H1 (cell line): Measurements from ENCODE around the gene SRSF12. TPM values are rescaled to one million over a fixed set of nuclear protein-coding genes. Genes with fewer than 3 reads are reported as not detected.

Source experiments
- CTCF ChIA-PET: fragments of 300-600 bp; sonication (Branson Sonifier 250); formaldehyde crosslinking; loops from one replicate; lab custom pipeline; 2021; ENCODE audit not compliant: partially characterized antibody; lab: Charles Lee
- POLR2A ChIA-PET: fragments of 300-600 bp; sonication (Branson Sonifier 250); formaldehyde crosslinking; loops from one replicate; lab custom pipeline; 2021; ENCODE audit warnings: inconsistent platforms; ENCODE audit not compliant: partially characterized antibody; lab: Charles Lee
- DNase-seq, 2 experiments: peaks; one replicate each; pipeline versions ENCODE4 v3.0.0 to v3.0.0-alpha.2; 2010 to 2022; ENCODE audit warnings: low spot score in 2 of 2, low read depth in 1 of 2, mixed read lengths in 1 of 2
- FAIRE-seq: peaks from 2 replicates; lab custom pipeline; 2011; peaks lifted over from hg19 to GRCh38; lab: Jason Lieb, UNC
- H2AFZ ChIP-seq: 2 replicates; pipeline ENCODE4 v1.8.1; 2012; ENCODE audit warnings: low read length, inconsistent platforms
- H2AK5ac ChIP-seq: 2 replicates; pipeline ENCODE4 v1.6.1; 2013; ENCODE audit warnings: low read depth, low read length
- H2BK120ac ChIP-seq: replicated peaks from 2 replicates; pipeline ENCODE3; 2013; ENCODE audit warnings: low read depth, low read length, inconsistent platforms
- H2BK12ac ChIP-seq: 2 replicates; pipeline ENCODE4 v1.6.1; 2013; ENCODE audit warnings: low read depth, low read length
- H2BK15ac ChIP-seq: 2 replicates; pipeline ENCODE4 v1.6.1; 2013; ENCODE audit warnings: low read length
- H2BK20ac ChIP-seq: 2 replicates; pipeline ENCODE4 v1.6.1; 2013; ENCODE audit warnings: low read length
- H2BK5ac ChIP-seq: 2 replicates; pipeline ENCODE4 v1.6.1; 2013; ENCODE audit warnings: low read depth, low read length
- H3K14ac ChIP-seq: 2 replicates; pipeline ENCODE4 v1.6.1; 2013; ENCODE audit warnings: inconsistent platforms; ENCODE audit not compliant: insufficient read length
- H3K18ac ChIP-seq: 2 replicates; pipeline ENCODE4 v1.6.1; 2013; ENCODE audit warnings: low read length; ENCODE audit errors: extremely low read depth
- H3K23ac ChIP-seq: 2 replicates; pipeline ENCODE4 v1.6.1; 2013; ENCODE audit warnings: inconsistent platforms; ENCODE audit not compliant: insufficient read length
- H3K23me2 ChIP-seq: 2 replicates; pipeline ENCODE4 v1.6.1; 2013; ENCODE audit warnings: low read depth, low read length
- H3K27ac ChIP-seq: 2 replicates; pipeline ENCODE4 v1.6.1; 2011; ENCODE audit warnings: low read depth, low read length, inconsistent platforms
- H3K27me3 ChIP-seq, 4 experiments: replicated peaks in 1 of 4; 1 replicate in 1 of 4; 2 replicates in 3 of 4; pipeline versions ENCODE4 v1.6.1 to v1.8.1; 2011 to 2013; ENCODE audit warnings: low read length in 3 of 4, mild to moderate bottlenecking in 3 of 4, inconsistent platforms in 2 of 4, mixed read lengths in 2 of 4, moderate library complexity in 1 of 4; ENCODE audit not compliant: control insufficient read depth in 3 of 4, insufficient read depth in 3 of 4; ENCODE audit errors: extremely low read depth in 1 of 4
- H3K36me3 ChIP-seq, 4 experiments: 2 replicates each; pipeline versions ENCODE4 v1.6.1 to v1.8.1; 2011 to 2013; ENCODE audit warnings: mild to moderate bottlenecking in 4 of 4, low read length in 3 of 4, moderate library complexity in 2 of 4, control low read depth in 1 of 4, inconsistent platforms in 1 of 4; ENCODE audit not compliant: insufficient read depth in 4 of 4, control insufficient read depth in 2 of 4
- H3K4ac ChIP-seq: replicated peaks from 2 replicates; pipeline ENCODE3; 2013; ENCODE audit warnings: low read length, low read depth, mixed read lengths, inconsistent platforms; ENCODE audit not compliant: insufficient read length
- H3K4me1 ChIP-seq, 4 experiments: replicated peaks in 1 of 4; 1 replicate in 1 of 4; 2 replicates in 3 of 4; pipeline versions ENCODE4 v1.6.1 to v1.8.1; 2011 to 2013; ENCODE audit warnings: low read length in 3 of 4, inconsistent platforms in 2 of 4, mixed read lengths in 1 of 4; ENCODE audit not compliant: insufficient read depth in 4 of 4, control insufficient read depth in 3 of 4
- H3K4me2 ChIP-seq, 2 experiments: 2 replicates each; pipeline versions ENCODE4 v1.6.1 to v1.8.1; 2011 to 2013; ENCODE audit warnings: low read depth in 2 of 2, low read length in 2 of 2, control low read depth in 1 of 2, inconsistent platforms in 1 of 2, mild to moderate bottlenecking in 1 of 2; ENCODE audit not compliant: insufficient read depth in 1 of 2
- H3K4me3 ChIP-seq, 4 experiments: fragments of 200-600, 300-600 bp in 1 of 4; sonication (generic), shearing (Covaris generic), sonication (Bioruptor Twin) in 1 of 4; 2 replicates each; pipeline versions ENCODE4 v1.5.1 to v1.8.1; 2011 to 2016; ENCODE audit warnings: low read length in 4 of 4, low read depth in 3 of 4, control low read depth in 2 of 4, inconsistent platforms in 2 of 4, mild to moderate bottlenecking in 2 of 4, mixed read lengths in 1 of 4, moderate library complexity in 1 of 4; ENCODE audit not compliant: insufficient read depth in 2 of 4; ENCODE audit errors: extremely low read depth in 1 of 4
- H3K56ac ChIP-seq: replicated peaks from 2 replicates; pipeline ENCODE3; 2013; ENCODE audit warnings: low read depth, mild to moderate bottlenecking, mixed read lengths, low read length, inconsistent platforms; ENCODE audit not compliant: insufficient read length
- H3K79me1 ChIP-seq: 2 replicates; pipeline ENCODE4 v1.6.1; 2013; ENCODE audit warnings: low read depth, low read length, control low read depth
- H3K79me2 ChIP-seq, 2 experiments: 2 replicates each; pipeline versions ENCODE4 v1.6.1 to v1.8.1; 2012 to 2013; ENCODE audit warnings: low read length in 2 of 2, mild to moderate bottlenecking in 2 of 2, inconsistent platforms in 1 of 2; ENCODE audit not compliant: insufficient read depth in 2 of 2, control insufficient read depth in 1 of 2
- H3K9ac ChIP-seq, 4 experiments: replicated peaks in 1 of 4; 1 replicate in 1 of 4; 2 replicates in 3 of 4; pipeline versions ENCODE4 v1.6.1 to v1.8.1; 2011 to 2013; ENCODE audit warnings: low read depth in 3 of 4, low read length in 3 of 4, control low read depth in 2 of 4, mild to moderate bottlenecking in 2 of 4, moderate library complexity in 2 of 4, inconsistent platforms in 1 of 4; ENCODE audit errors: extremely low read depth in 1 of 4
- H3K9me3 ChIP-seq, 2 experiments: 2 replicates each; pipeline versions ENCODE4 v1.6.1 to v1.8.1; 2012 to 2013; ENCODE audit warnings: mild to moderate bottlenecking in 2 of 2, moderate library complexity in 2 of 2, control low read depth in 1 of 2, inconsistent platforms in 1 of 2, low read depth in 1 of 2, low read length in 1 of 2, mixed read lengths in 1 of 2; ENCODE audit not compliant: insufficient read depth in 2 of 2
- H4K20me1 ChIP-seq, 2 experiments: replicated peaks in 1 of 2; 2 replicates each; pipeline versions ENCODE3 to v1.8.1; 2011 to 2013; ENCODE audit warnings: inconsistent platforms in 2 of 2, low read length in 2 of 2, mild to moderate bottlenecking in 1 of 2; ENCODE audit not compliant: insufficient read depth in 2 of 2, control insufficient read depth in 1 of 2
- H4K5ac ChIP-seq: 2 replicates; pipeline ENCODE4 v1.6.1; 2013; ENCODE audit warnings: low read length, low read depth, mixed read lengths, inconsistent platforms; ENCODE audit not compliant: insufficient read length
- H4K8ac ChIP-seq: 2 replicates; pipeline ENCODE4 v1.8.0; 2013; ENCODE audit warnings: mild to moderate bottlenecking, moderate library complexity, low read length, inconsistent platforms; ENCODE audit not compliant: insufficient read depth; ENCODE audit errors: extremely low read depth
- H4K91ac ChIP-seq: replicated peaks from 2 replicates; pipeline ENCODE3; 2013; ENCODE audit warnings: low read length, mixed read lengths, inconsistent platforms; ENCODE audit not compliant: insufficient read length
- BCL11A ChIP-seq, 2 experiments: IDR thresholded peaks; one replicate each; pipeline ENCODE4 v1.6.1; 2011; ENCODE audit warnings: low read depth in 2 of 2, low read length in 2 of 2, mild to moderate bottlenecking in 2 of 2
- CEBPB ChIP-seq: IDR thresholded peaks from 2 replicates; pipeline ENCODE4 v1.6.1; 2012; ENCODE audit warnings: low read depth, low read length
- CHD2 ChIP-seq: IDR thresholded peaks from 2 replicates; pipeline ENCODE4 v1.6.1; 2012; ENCODE audit warnings: low read length, improper control_type of control experiment
- CTBP2 ChIP-seq: IDR thresholded peaks from 2 replicates; pipeline ENCODE4 v1.7.0; 2011; ENCODE audit warnings: borderline replicate concordance, mild to moderate bottlenecking, moderate library complexity, mixed read lengths, low read length; ENCODE audit not compliant: insufficient read depth, insufficient read length
- GABPA ChIP-seq: IDR thresholded peaks from 2 replicates; pipeline ENCODE4 v1.6.1; 2011; ENCODE audit warnings: mild to moderate bottlenecking, low read length, moderate library complexity, borderline replicate concordance; ENCODE audit not compliant: insufficient read depth
- MAFK ChIP-seq: IDR thresholded peaks from 2 replicates; pipeline ENCODE4 v1.6.1; 2012; ENCODE audit warnings: low read depth, mild to moderate bottlenecking, improper control_type of control experiment, low read length
- MAX ChIP-seq: IDR thresholded peaks from 2 replicates; pipeline ENCODE4 v1.6.1; 2012; ENCODE audit warnings: inconsistent platforms
- RAD21 ChIP-seq, 2 experiments: IDR thresholded peaks in 1 of 2; conservative IDR thresholded peaks in 1 of 2; 2 replicates each; pipeline ENCODE4 v1.6.1; 2011; ENCODE audit warnings: low read depth in 2 of 2, low read length in 2 of 2, improper control_type of control experiment in 1 of 2, inconsistent platforms in 1 of 2, mild to moderate bottlenecking in 1 of 2, moderate library complexity in 1 of 2
- RXRA ChIP-seq: IDR thresholded peaks from 2 replicates; pipeline ENCODE4 v1.6.1; 2011; ENCODE audit warnings: low read depth, mild to moderate bottlenecking, low read length, moderate library complexity; ENCODE audit not compliant: insufficient read depth
- YY1 ChIP-seq: IDR thresholded peaks from 2 replicates; pipeline ENCODE4 v1.6.1; 2011; ENCODE audit warnings: low read depth, mild to moderate bottlenecking, low read length
- WGBS, 2 experiments: shearing (Covaris generic) in 1 of 2; methylation state at CpG; one replicate each; pipeline versions ENCODE4 v1.1.6 to v1.1.7; 2013 to 2015; ENCODE audit warnings: low lambda C conversion rate in 2 of 2, mixed read lengths in 2 of 2, inconsistent platforms in 1 of 2, low coverage in 1 of 2, missing lambda C conversion rate in 1 of 2; ENCODE audit not compliant: insufficient replicate concordance in 2 of 2, insufficient coverage in 1 of 2, insufficient read length in 1 of 2; ENCODE audit errors: extremely low coverage in 1 of 2, missing lambda C conversion rate in 1 of 2; 5-methylcytosine and 5-hydroxymethylcytosine counted together
- polyA plus RNA-seq, 7 experiments: library from polyadenylated mRNA; depleted of rRNA in 3 of 7; stranded (reverse) in 5 of 7; unstranded in 2 of 7; fragments of >200 nt in 5 of 7; fragments of 200-250 nt in 2 of 7; gene quantifications; 1 replicate in 5 of 7; 2 replicates in 1 of 7; 4 replicates in 1 of 7; pipeline versions ENCODE4 v1.2.1 to v1.2.3, GENCODE V29; 2011 to 2013; ENCODE audit warnings: missing spikeins in 2 of 7, mixed read lengths in 2 of 7
- total RNA-seq: library from RNA; stranded (reverse); fragmentation: NEBNext Ultra II Directional; extraction: Animal tissue kit (Norgen Biotek cat#: 25700); gene quantifications from 2 replicates; pipeline ENCODE4 v1.2.1, GENCODE V29; 2021

The SRSF12 gene
- total and polyA plus RNA-seq, 2 of the 8 experiments (the other 6 are each of a cell fraction or from before 2014, with no cell fraction given), result 2.6 to 4.2 TPM

- Histone ChIP-seq H4K91ac (no peak overlapping the region), H3K9me3 (peaks cover 0 to 2% of the 10 kb centered on the region in 2 experiments; a peak in 1 of 4 replicates), H2BK20ac (no peak overlapping the region), H3K4me2 (no peak overlapping the region), H3K23ac (no peak overlapping the region), H2BK12ac (no peak overlapping the region), H2BK15ac (no peak overlapping the region), H3K36me3 (no peaks in the 10 kb centered on the region), H3K18ac (no peak overlapping the region), H3K9ac (no peak overlapping the region), H2BK120ac (no peak overlapping the region), H3K4ac (no peak overlapping the region), H3K79me2 (no peaks in the 10 kb centered on the region), H2BK5ac (no peak overlapping the region), H3K56ac (no peak overlapping the region), H4K20me1 (no peaks in the 10 kb centered on the region), H4K8ac (no peak overlapping the region), H3K27me3 (no peaks in the 10 kb centered on the region), H3K14ac (no peak overlapping the region), H2AK5ac (no peak overlapping the region), H3K27ac (no peak overlapping the region), H3K23me2 (no peaks in the 10 kb centered on the region), H3K4me3 (no peak overlapping the region), H4K5ac (no peak overlapping the region), H2AFZ (no peak overlapping the region), H3K79me1 (no peaks in the 10 kb centered on the region), H3K4me1 (no peaks in the 10 kb centered on the region)
- POLR2A ChIA-PET, result interaction anchor here (2.8 kb wide), 1 partner anchor 12 kb away, joined by 11 read pairs; the partner anchor contains the start of gene PNRC1
- FAIRE-seq (no peak), DNase-seq (no peak)
- TF ChIP-seq YY1, result no peak
- no peak for TF ChIP-seq GABPA
- no peak for TF ChIP-seq CHD2
- TF ChIP-seq MAFK, result no peak
- no peak for TF ChIP-seq RAD21 (IDR thresholded peaks at IDR 0.05 in 1 of 2, conservative IDR thresholded peaks at IDR 0.05 in 1 of 2; ENCODE audit: low read depth in 2 of 2, low read length in 2 of 2)
- no peak for TF ChIP-seq CTBP2
- no peak for TF ChIP-seq BCL11A (IDR thresholded peaks at IDR 0.05; ENCODE audit: low read depth in 2 of 2, low read length in 2 of 2)
- TF ChIP-seq RXRA, result no peak
- TF ChIP-seq CEBPB, result no peak
- no peak for TF ChIP-seq MAX
- WGBS, 2 experiments, result 36% methylated on average over 1 of the region's 1 CpG; no CpG with 5 or more reads in 1 of the 2 experiments
- CTCF ChIA-PET, result interaction anchor here (0.7 to 1.5 kb wide), 4 partner anchors 14 to 202 kb away, joined by 3 to 4 read pairs (median 3); no protein-coding TSS in a partner anchor
These were observed 49.2 kb downstream of the SRSF12 start for GRCh38 chr6:89068695-89069094.
